Smooth muscle cell of bladder (primary cell): ENCODE measurements around the gene NFATC4. TPM values are rescaled to one million over a fixed set of nuclear protein-coding genes. Genes with fewer than 3 reads are reported as not detected.

Experiments used
- total RNA-seq: library from RNA; depleted of rRNA; stranded (reverse); fragments of >200 nt; gene quantifications from 2 replicates; pipeline ENCODE4 v1.2.3, GENCODE V29; 2014

Gene NFATC4
- total RNA-seq = 48.2 and 66.7 TPM in 2 replicates

DNA sequence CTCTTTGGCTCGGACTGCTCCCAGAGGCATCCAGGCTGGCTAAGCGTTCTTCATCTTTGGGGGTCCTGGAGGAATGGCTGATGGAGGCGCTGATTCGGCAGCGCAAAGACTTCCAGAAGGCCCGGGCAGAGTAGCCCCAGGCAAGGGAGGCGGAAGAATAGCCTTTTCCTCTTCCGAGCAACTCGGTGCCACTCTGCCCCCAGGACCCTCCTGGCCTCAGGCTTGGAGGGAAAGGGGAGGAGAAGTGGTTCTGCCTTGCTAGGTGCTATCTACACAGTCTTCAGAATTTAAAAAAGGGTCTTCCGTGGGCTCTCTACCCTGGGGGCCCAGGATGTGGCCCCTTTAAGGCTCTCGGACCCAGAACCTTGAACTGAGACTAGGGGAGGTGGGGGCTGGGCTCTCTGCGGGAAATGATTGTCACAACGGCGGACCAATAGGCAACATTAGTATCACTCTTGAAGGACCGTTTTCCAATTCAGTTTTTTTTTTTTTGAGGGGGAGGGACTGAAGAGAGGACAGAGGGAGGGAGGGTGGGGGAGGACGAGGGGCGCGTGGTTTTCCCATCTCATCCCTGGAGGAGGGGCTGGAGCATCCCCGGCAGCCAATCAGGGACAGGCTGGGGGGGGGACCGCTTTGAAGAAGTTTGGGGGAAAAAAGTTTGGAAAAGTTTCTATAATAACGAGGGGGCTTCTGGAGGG lies at the start of gene NFATC4:
Gene NFATC4 (plus strand): TSS at position 671 of the 698 bp plus-strand sequence. CDS start 157 bp downstream, outside the sequence.

GRCh38 chr14:24334431-24335291 lies 33.3 kb upstream of the NFATC4 start, which contains the start of gene ADCY4:
TSS of gene ADCY4 (minus strand) at chr14:24335071. CDS start at chr14:24334652, 419 bp downstream.

GRCh38 chr14:24339284-24340151 lies 28.5 kb upstream of the NFATC4 start, which contains the start of gene RIPK3:
TSS of gene RIPK3 (minus strand) at chr14:24339991. CDS start at chr14:24339826, 165 bp downstream.

GRCh38 chr14:24398653-24399446 lies 30.9 kb downstream of the NFATC4 start, which contains the start of gene NYNRIN:
TSS of gene NYNRIN (plus strand) at chr14:24399003. CDS start at chr14:24399247, 244 bp downstream.

Other genes starting within 250 kb of the NFATC4 start
- under 0.01 TPM in 1 of 2 replicates, not detected in the other for gene FITM1, start 237.5 kb upstream of the NFATC4 start, total RNA-seq
- gene PSME1, start 232.0 kb upstream of the NFATC4 start, total RNA-seq = 104 and 134 TPM in 2 replicates
- gene EMC9, start 226.6 kb upstream of the NFATC4 start, total RNA-seq = 17.4 and 17.8 TPM in 2 replicates
- 83.8 and 104 TPM in 2 replicates for gene PSME2, start 221.6 kb upstream of the NFATC4 start, total RNA-seq
- 25.0 and 32.0 TPM in 2 replicates for gene RNF31, start 220.7 kb upstream of the NFATC4 start, total RNA-seq
- gene IRF9, start 206.9 kb upstream of the NFATC4 start, total RNA-seq = 65.7 and 69.2 TPM in 2 replicates
- gene REC8, start 196.1 kb upstream of the NFATC4 start, total RNA-seq = 0.85 and 1.2 TPM in 2 replicates
- gene IPO4, start 179.4 kb upstream of the NFATC4 start, total RNA-seq = 27.4 and 27.8 TPM in 2 replicates
- gene TM9SF1, start 172.7 kb upstream of the NFATC4 start, total RNA-seq = 50.9 and 58.4 TPM in 2 replicates
- 0.14 and 0.28 TPM in 2 replicates for gene TSSK4, start 162.5 kb upstream of the NFATC4 start, total RNA-seq
- gene CHMP4A, start 154.7 kb upstream of the NFATC4 start, total RNA-seq = 19.7 and 20.3 TPM in 2 replicates
- gene MDP1, start 152.1 kb upstream of the NFATC4 start, total RNA-seq = 16.2 and 17.7 TPM in 2 replicates
- 226 and 239 TPM in 2 replicates for gene NEDD8, start 135.8 kb upstream of the NFATC4 start, total RNA-seq
- 123 and 126 TPM in 2 replicates for gene GMPR2, start 135.3 kb upstream of the NFATC4 start, total RNA-seq
- gene TINF2, start 125.6 kb upstream of the NFATC4 start, total RNA-seq = 37.0 and 42.7 TPM in 2 replicates
- gene TGM1, start 105.0 kb upstream of the NFATC4 start, total RNA-seq = 0.71 and 1.6 TPM in 2 replicates
- gene RABGGTA, start 96.6 kb upstream of the NFATC4 start, total RNA-seq = 16.6 and 20.1 TPM in 2 replicates
- 7.2 and 10.5 TPM in 2 replicates for gene DHRS1, start 68.4 kb upstream of the NFATC4 start, total RNA-seq
- gene NOP9, start 68.3 kb upstream of the NFATC4 start, total RNA-seq = 14.2 and 17.1 TPM in 2 replicates
- gene CIDEB, start 60.2 kb upstream of the NFATC4 start, total RNA-seq = 1.00 and 1.8 TPM in 2 replicates
- gene LTB4R2, start 58.0 kb upstream of the NFATC4 start, total RNA-seq = 1.6 and 2.7 TPM in 2 replicates
- gene LTB4R, start 56.7 kb upstream of the NFATC4 start, total RNA-seq = 0.71 and 1.9 TPM in 2 replicates
- 3.4 and 5.3 TPM in 2 replicates for gene ADCY4, start 33.1 kb upstream of the NFATC4 start, total RNA-seq
- gene RIPK3, start 28.2 kb upstream of the NFATC4 start, total RNA-seq = 2.5 and 2.8 TPM in 2 replicates
- 6.4 and 10.2 TPM in 2 replicates for gene NYNRIN, start 30.8 kb downstream of the NFATC4 start, total RNA-seq
- gene CBLN3, start 61.5 kb downstream of the NFATC4 start, total RNA-seq = 3.3 and 3.4 TPM in 2 replicates
- gene KHNYN, start 61.8 kb downstream of the NFATC4 start, total RNA-seq = 42.5 and 60.6 TPM in 2 replicates
- gene SDR39U1, start 74.6 kb downstream of the NFATC4 start, total RNA-seq = 9.4 and 10.3 TPM in 2 replicates
- gene CMA1, start 140.1 kb downstream of the NFATC4 start, total RNA-seq = not detected in 2 replicates
- gene CTSG, start 208.1 kb downstream of the NFATC4 start, total RNA-seq = not detected in 2 replicates
- gene GZMH, start 241.5 kb downstream of the NFATC4 start, total RNA-seq = not detected in 2 replicates